GM19455 (cell line): Measurements from ENCODE around the gene CTCF.

Source experiments
- ATAC-seq: cut with Tn5 transposase; IDR thresholded peaks from one replicate; pipeline ENCODE4 v1.9.1; 2021; ENCODE audit not compliant: unreplicated experiment

CTCF gene

DNA sequence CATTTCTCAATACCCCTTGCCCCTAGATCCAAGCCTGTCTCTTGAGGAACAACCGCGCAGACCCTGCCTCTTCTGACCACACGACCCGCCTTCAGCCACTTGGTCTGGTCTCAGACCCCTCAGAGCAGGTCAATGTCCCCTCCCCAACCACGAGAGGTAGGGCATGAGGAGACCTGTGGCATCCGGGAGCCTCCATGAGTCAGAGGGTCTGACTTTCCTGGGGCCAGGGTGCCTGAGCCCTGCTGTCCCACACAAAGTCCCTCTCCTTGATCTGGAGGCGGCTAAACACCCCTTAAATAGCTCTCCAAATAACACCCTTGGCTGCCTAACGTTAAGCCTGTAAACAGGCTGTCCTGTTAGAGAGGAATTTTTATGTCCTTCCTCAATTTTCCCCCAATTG lies 87.7 kb downstream of the CTCF start:
- no peak for ATAC-seq

GRCh38 chr16:67651039-67651438 lies 88.7 kb downstream of the CTCF start:
- no peak for ATAC-seq

DNA sequence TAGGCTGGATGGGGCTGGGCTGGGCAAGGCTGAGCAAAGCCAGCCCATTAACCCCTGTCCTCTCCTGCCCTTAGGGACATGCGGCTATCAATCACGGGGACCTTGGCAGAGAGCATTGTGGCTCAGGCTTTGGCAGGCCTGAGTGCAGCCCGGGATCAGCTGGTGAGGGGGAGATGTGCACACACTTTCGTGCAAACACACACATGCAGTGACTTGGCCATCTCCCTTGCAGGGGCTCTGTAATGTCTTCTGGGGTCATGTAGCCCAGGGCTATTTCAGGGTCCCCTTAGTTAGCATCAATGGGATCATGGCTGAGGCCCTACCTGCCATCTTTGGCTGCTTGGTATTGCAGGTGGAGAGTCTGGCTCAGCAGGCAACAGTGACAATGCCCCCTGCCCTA lies 89.5 kb downstream of the CTCF start:
- no peak for ATAC-seq

- ATAC-seq: no peak
Observed at GRCh38 chr16:67652578-67653127, 90.3 kb downstream of the CTCF start.

- ATAC-seq: no peak
Observed at GRCh38 chr16:67653128-67653788, 90.9 kb downstream of the CTCF start.

GRCh38 chr16:67653789-67654402 lies 91.6 kb downstream of the CTCF start:
- no peak for ATAC-seq

DNA sequence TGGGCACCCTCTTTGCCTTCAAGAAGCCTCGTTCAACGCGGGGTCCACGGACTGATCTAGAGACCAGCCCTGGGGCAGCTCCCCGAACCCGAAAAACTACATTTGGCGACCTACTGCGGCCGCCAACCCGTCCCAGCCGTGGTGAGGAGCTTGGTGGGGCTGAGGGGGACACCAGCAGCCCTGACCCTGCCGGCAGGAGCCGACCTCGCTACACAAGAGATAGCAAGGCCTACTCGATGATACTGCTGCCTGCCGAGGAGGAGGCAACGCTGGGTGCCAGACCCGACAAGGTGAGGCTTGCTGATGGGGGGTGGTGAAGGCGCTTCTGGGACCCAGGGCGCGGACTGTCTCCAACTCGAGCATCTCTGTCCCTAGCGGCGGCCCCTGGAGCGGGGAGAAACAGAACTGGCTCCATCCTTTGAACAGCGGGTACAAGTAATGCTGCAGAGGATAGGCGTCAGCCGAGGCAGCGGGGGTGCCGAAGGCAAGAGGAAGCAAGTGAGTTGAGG lies 92.1 kb downstream of the CTCF start:
- no peak for ATAC-seq

GRCh38 chr16:67655363-67655762 lies 93.0 kb downstream of the CTCF start:
- ATAC-seq: no peak

DNA sequence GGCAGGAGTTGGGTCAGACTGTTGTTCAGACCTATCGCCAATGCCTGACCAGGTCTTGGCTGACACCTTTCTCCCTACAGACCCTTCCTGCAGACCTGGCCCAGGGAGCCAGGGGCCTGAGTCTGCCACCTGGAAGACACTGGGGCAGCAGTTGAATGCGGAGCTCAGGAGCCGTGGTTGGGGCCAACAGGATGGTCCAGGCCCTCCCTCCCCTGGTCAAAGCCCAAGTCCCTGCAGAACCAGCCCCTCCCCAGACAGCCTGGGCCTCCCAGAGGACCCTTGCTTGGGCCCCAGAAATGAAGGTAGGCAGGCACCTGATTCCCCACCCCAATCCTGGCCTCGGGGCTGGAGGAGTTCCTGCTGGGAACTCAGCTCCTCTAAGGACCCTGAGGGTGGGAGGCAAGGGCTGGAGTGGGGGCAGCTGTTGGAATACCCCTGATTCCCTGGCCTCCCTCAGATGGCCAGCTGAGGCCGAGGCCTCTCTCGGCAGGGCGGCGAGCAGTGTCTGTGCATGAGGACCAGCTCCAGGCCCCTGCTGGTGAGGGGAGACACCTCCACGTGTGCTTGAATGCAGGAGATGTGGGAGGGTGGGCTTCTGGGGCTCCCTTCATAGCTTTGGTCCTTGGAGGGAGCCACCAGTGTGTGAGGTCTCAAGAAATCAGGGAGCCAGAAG lies 94.2 kb downstream of the CTCF start:
- no peak for ATAC-seq

- no peak for ATAC-seq
Observed at GRCh38 chr16:67657017-67657608, 94.8 kb downstream of the CTCF start.

DNA sequence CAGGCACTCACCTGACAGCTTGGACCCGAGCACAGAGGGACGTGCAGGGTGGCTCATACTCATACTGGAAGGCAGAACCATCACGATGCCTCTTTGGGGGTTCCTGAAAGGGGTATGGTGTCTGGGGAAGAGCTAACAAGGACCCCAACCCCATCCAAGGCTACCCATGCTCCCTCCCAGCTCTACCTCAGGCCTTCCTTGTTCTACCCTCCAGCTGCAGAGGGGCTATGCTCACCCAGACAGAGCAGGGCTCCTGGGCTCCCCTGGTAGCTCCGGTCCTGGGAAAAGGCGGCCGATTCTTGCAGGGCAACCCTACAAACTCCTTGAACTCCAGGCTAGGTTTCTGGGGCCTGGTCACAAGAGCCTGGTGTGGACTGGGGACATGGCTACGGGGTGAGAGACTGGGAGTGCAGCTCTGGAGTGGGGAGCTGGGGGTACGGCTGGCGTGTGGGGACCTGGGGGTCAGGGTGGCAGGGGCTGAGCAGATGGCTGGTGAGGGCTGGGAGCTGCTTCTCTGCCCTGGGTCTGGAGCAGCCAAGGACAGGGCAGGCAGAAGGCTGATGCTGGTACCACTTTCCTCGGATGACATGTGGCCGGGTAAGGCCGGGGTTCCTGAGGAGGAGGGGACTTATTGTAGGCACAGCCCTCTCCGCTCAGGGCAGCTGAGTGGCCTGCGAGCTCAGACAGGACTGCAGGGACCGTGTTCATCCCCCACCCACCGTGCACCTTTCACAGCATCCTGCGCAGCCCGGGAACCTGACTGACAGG lies 95.6 kb downstream of the CTCF start:
- ATAC-seq: no peak

DNA sequence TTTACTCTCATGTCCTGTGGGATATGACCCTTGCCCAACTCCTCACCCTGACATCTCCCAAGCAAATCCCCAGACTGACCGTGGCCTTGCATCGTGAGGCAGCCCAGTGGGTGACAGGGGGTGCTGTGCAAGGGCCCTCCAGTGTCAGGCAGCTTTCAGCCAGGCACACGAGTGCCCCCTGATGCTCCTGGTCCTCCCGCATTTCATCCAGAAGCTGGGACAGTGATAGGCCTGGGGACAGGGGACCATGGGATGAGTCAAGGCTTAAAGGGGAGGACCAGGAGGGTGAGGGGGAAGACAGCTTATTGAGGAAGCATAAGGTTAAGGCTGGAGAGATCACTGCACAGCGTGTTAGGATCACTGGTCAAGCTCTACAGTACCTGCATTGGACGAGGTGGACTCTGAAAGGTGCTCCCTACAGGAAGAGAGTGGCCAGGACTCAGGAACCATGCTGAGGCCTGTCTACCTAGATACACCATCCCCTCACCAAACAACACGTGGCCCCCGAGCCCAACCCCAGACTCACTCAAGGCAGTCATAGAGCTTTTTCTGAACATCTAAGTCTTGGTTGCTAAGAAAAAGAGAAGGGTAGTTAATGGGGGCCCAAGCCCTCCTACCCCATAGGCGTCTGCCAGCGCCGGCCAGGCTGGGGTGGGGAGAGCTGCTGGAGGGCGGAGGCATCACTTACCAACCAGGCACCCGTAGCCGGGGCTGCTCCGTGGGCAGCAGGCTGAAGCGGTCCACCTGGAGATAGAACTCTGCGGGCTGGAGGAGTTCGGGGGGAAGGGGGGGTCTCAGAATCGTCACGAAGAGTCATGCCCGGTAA lies 96.7 kb downstream of the CTCF start:
- ATAC-seq: no peak

GRCh38 chr16:67659675-67660563 lies 97.6 kb downstream of the CTCF start, which contains the start of gene ACD:
Gene ACD (minus strand): TSS chr16:67660260. CDS start chr16:67660220, 40 bp downstream.
- peak; percentile 46 for ATAC-seq

DNA sequence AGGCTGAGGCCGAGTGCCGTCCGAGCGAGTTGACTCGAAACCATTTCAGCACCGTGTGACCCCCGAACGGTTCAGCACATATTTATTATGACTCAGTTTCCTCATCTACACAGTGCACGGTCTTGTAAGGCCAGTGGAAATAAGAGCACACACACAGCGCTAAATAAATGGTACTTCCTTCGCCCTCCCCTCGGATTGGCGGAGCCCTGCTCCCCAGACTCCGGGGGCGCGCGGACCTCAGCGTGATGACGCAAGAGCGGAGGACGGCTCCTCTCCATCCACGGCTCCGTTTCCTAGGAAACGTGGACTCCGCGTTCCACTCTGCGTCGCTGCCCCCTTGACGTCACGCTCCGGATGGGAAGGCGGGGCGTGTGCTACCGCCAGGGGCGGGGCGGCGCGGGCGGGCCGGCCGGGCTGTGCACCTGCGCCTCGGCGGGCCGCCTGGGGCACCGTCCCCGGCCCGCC lies 98.3 kb downstream of the CTCF start, which contains the start of gene PARD6A:
TSS of gene PARD6A (plus strand) at position 397 of the 465 bp plus-strand sequence. CDS start 79 bp downstream, outside the sequence.
- peak; percentile 72 for ATAC-seq

DNA sequence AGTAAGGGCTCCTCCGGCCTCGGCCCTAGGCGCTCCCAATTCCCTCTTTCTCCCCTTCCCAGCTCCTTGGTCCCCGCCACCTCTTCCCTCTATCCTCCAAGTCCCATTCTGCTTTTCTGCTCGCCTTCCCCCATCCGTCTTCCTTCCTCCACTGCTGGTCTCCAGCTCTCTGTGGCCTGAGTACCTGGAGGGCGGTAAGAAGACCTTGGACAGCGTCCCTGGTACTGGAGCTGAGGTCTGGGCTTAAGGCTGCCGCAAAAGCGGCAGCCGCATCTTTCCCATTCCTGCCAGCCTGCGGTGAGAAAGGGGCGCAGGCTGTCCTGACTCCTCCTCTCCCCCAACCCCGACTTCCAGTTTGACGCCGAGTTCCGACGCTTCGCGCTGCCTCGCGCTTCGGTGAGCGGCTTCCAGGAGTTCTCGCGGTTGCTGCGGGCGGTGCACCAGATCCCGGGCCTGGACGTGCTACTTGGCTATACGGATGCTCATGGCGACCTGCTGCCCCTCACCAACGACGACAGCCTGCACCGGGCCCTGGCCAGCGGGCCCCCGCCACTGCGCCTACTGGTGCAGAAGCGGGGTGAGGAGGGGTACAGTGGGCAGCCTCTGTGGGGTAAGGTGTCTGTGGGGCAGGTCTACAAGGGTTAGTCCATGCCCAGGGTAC lies 98.9 kb downstream of the CTCF start:
- peak; percentile 0 for ATAC-seq

- ATAC-seq: no peak
Observed at GRCh38 chr16:67661886-67662652, 99.7 kb downstream of the CTCF start.

DNA sequence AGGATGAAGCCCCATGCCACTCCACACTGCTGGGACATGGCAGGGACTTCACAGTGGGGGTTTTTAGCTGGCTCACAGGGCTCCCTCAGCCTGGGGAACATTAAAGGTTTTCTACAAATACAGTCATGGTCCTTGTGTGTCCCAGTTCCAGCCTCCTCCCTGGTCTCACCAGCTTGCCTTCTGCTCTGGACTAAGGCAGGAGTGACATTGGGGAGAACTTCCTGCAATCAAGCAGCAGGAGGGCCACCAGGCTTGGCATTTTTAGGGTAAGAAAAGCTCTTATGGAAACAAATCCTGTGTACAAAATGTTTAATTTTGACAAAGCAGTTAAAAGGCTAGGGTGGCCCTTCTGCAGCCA lies 100.3 kb downstream of the CTCF start:
- ATAC-seq: no peak
